Measurements from ENCODE around the gene SLBP.

SLBP gene

DNA sequence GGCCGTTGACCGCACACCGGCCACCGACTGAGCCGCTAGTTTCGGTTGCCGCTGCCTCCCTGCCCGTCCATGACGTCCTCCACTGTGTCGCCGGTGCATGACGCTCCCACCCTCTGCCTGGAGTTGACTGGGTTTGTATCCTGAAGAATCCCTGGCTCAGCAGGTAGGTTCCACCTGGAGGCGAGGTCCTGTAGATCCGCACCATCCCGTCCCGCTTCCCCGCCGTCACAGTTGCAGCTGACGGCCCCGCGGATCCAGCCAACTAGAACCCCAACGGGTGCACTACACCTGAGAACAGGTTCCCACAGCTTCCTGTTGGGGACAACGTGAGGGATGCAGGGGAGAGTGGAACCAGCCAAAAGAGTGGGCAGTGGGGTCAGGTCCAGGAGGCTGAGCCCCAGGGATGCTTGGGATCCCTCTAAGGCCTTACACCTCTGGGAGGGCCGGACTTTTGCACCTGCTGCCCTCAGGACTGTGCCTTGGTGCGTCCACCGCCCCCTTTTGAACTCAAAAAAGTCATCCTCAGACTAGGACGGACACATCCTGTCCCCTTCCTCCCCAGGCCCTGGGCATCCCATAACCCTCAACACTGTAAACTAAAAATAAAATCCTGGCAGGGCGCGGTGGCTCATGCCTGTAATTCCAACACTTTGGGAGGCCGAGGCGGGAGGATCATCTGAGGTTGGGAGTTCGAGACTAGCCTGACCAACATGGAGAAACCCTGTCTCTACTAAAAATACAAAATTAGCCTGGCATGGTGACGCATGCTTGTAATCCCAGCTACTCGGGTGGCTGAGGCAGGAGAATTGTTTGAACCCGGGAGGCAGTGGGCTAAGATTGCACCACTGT, 1.1 kb upstream of the SLBP start:
- no peak for TF ChIP-seq CTCF (IDR thresholded peaks at IDR 0.05; ENCODE audit: insufficient read depth, low read length, poor library complexity, severe bottlenecking)
- Histone ChIP-seq H3K27me3 (replicated peaks; ENCODE audit: control insufficient read depth, insufficient read depth, low read length) (no peaks in the 10 kb centered on the region), H3K4me3 (replicated peaks; ENCODE audit: low read depth, low read length) (peak overlapping the region; percentile 85), H3K36me3 (ENCODE audit: control insufficient read depth, insufficient read depth, low read length) (peaks cover 15% of the 10 kb centered on the region)
- DNase-seq (ENCODE audit: extremely low read depth, insufficient read length), result no peak

DNA sequence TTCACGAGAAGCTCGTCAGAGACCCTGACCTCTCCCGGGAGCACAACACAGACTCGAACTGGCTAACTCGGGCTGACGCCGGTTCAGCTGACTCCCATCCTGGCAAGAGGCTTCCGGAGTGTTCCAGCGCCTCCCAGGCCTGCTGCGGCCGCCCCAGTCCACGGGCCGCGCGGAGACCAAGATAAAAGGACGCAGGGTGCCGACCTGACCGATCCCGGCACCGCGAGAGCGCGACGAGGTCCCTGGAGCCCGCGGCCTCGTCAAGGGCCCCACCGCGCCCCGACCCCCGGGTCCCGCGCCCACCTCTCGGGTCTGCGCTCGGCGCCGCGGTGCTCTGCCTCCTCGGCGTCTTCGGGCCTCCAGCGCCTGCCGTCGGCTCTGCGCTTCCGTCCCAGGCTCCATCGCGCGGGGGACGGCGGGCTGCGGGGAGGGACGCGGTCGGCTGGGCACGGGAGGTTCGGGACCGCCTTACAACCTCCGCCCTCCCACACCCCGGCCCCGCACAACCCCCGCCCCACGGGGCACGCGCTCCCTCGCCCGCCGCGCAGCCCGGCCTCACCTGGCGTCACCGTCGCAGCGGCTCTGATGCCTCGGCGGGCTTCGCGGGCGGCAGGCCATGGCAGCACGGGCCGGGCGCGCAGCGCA, 426 bp downstream of the SLBP start:
- TF ChIP-seq CTCF (IDR thresholded peaks at IDR 0.05; ENCODE audit: insufficient read depth, low read length, poor library complexity, severe bottlenecking), result no peak
- DNase-seq (ENCODE audit: extremely low read depth, insufficient read length), result peak; percentile 68
- H3K4me3 ChIP-seq (replicated peaks; ENCODE audit: low read depth, low read length), result peak overlapping the region; percentile 92

DNA sequence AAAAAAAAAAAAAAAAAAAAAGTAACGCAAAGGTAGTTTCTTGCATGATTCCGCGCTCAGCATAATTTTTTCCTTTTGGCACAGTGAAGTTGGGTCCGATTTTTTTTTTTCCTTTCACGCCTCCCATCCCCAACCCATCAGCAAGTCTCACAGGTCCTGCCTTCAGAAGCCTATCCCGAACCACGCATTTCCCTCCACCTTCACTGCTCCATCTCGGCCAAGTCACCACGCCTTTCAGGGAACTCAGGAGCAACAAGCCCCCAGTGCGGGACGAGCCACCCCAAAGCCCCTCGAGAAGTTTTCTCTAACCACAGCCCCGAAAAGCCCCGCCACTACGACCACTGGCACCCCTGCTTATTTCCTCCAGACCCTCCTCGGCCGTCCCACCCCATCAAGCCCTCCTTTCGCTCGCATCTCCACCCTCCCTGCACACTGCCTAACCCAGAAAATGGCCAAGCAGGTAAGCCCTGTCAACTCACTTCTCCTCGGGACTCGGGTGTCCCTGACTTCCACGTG, 1.0 kb downstream of the SLBP start:
- peak; percentile 37 for DNase-seq (ENCODE audit: extremely low read depth, insufficient read length)
- H3K36me3 ChIP-seq (ENCODE audit: control insufficient read depth, insufficient read depth, low read length), result peaks cover 4% of the 10 kb centered on the region
- TF ChIP-seq CTCF (IDR thresholded peaks at IDR 0.05; ENCODE audit: insufficient read depth, low read length, poor library complexity, severe bottlenecking), result no peak
- H3K27me3 ChIP-seq (replicated peaks; ENCODE audit: control insufficient read depth, insufficient read depth, low read length), result no peaks in the 10 kb centered on the region
- H3K4me3 ChIP-seq (replicated peaks; ENCODE audit: low read depth, low read length), result peak overlapping the region; percentile 92

More for the DNA sequence above, 426 bp downstream of the SLBP start:
- Histone ChIP-seq H3K27me3 (replicated peaks; ENCODE audit: control insufficient read depth, insufficient read depth, low read length) (no peaks in the 10 kb centered on the region), H3K36me3 (ENCODE audit: control insufficient read depth, insufficient read depth, low read length) (peaks cover 6% of the 10 kb centered on the region)

- H3K36me3 ChIP-seq (ENCODE audit: control insufficient read depth, insufficient read depth, low read length), result peaks cover 10% of the 10 kb centered on the region
- no peak overlapping the region for H3K4me3 ChIP-seq (replicated peaks; ENCODE audit: low read depth, low read length)
- DNase-seq (ENCODE audit: extremely low read depth, insufficient read length), result no peak
- no peaks in the 10 kb centered on the region for H3K27me3 ChIP-seq (replicated peaks; ENCODE audit: control insufficient read depth, insufficient read depth, low read length)
- no peak for TF ChIP-seq CTCF (IDR thresholded peaks at IDR 0.05; ENCODE audit: insufficient read depth, low read length, poor library complexity, severe bottlenecking)
Observed at GRCh38 chr4:1708581-1708980, 3.5 kb downstream of the SLBP start.

GRCh38 chr4:1706358-1706757, 5.8 kb downstream of the SLBP start:
- Histone ChIP-seq H3K4me3 (replicated peaks; ENCODE audit: low read depth, low read length) (no peak overlapping the region), H3K36me3 (ENCODE audit: control insufficient read depth, insufficient read depth, low read length) (peaks cover 12% of the 10 kb centered on the region), H3K27me3 (replicated peaks; ENCODE audit: control insufficient read depth, insufficient read depth, low read length) (no peaks in the 10 kb centered on the region)
- TF ChIP-seq CTCF (IDR thresholded peaks at IDR 0.05; ENCODE audit: insufficient read depth, low read length, poor library complexity, severe bottlenecking), result no peak
- DNase-seq (ENCODE audit: extremely low read depth, insufficient read length), result no peak
